NK-92 treated with Interleukin-12 subunit alpha and Interleukin-12 subunit beta, amount 100 ng/mL, for 24 hours (cell line): ENCODE data around the gene KCNQ5.

Source experiments
- DNase-seq: peaks from one replicate; lab custom pipeline; 2025; lab: John Stamatoyannopoulos, UW

Gene KCNQ5

GRCh38 chr6:72911463-72912155 is 289.7 kb downstream of the KCNQ5 start:
- DNase-seq, result no peak

- no peak for DNase-seq
Observed at GRCh38 chr6:72913797-72914196, 291.9 kb downstream of the KCNQ5 start.

- no peak for DNase-seq
Observed at GRCh38 chr6:72916298-72916697, 294.4 kb downstream of the KCNQ5 start.

- DNase-seq, result no peak
Observed at GRCh38 chr6:72916906-72917305, 295.0 kb downstream of the KCNQ5 start.

DNA sequence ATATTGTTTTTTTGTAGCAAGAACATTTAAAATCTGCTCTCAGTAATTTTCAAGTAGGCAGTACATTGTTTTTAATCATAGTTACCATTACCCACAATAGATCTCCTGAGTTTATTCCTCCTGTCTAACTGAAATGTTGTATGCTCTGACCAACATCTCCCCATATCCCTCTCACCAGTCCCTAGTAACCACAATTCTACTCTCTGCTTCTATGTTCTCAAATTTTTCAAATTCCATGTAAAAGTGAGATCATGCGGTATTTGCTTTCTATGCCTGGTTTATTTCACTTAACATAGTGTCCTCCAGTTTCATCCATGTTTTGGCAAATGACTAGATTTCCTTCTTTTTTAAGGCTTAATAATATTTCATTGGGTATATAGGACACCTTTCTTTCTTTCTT is 300.5 kb downstream of the KCNQ5 start:
- DNase-seq, result no peak

DNA sequence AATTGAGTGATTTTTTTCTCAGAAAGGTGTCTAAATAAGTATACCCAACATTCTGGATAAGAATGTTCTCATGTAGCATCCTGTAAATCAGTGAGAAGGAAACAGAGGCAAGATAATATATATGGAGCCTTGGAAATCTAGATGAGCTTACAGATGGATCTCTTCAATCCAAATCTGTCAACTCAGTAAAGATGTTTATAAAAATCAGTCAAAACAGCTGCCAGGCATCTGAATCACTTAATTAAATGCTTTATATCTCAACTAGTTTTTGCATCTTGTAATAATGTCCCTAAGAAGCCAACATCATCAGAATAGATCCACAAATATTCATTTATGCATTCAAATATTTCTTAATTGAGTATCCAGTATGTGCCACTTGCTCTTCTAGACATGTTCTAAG is 303.3 kb downstream of the KCNQ5 start:
- no peak for DNase-seq

DNA sequence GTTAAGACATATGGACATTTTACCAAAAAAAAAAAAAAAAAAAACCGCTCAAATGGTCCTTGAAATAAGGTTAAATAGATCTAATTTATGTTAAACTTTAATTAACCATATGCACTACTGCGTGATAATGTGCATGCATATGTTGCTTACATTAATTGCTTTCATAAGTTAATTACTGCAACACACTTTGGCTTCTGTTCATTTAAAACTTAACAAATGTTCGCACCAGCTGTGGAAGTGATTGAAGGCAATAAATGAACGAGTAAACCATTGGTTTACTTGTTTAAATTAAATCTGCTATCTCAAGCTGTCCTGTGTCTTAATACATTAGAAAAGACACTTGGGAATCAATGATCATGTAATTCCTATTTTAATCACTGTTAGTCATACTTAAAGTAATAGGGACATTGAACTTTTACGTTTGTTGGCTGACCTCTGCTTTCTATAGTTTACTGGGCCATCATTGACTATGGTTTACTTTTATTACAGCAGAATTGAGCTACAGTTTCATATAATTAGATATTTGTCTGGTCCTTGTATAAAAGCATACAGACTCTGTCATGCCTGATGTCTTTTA is 308.8 kb downstream of the KCNQ5 start:
- no peak for DNase-seq

DNA sequence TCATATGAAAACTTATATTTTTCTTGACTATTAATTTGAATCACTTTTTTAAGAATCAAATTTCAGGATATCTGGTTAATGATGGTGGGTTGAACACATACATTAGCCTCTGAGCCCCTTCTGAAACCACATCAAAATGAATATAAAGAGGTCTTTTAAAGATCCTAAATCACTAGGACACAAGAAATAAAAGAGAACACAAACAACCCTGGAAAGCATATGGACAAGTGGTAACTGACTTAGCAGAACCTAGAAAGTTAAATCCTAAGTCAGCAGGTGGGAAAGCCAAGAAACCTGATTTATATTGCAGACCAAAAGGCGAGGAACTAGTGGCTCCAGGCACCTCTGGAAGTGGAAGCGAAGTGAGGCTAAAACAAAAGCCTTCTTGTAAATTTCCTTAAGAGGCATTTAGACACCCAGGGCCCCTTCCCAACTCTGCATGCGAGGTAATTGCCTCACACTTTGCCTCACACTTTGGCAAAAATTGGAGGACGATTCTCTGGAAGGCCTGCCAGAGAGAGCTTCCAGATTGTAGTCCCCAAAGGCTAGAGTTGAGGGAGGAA is 309.5 kb downstream of the KCNQ5 start:
- DNase-seq, result no peak

DNA sequence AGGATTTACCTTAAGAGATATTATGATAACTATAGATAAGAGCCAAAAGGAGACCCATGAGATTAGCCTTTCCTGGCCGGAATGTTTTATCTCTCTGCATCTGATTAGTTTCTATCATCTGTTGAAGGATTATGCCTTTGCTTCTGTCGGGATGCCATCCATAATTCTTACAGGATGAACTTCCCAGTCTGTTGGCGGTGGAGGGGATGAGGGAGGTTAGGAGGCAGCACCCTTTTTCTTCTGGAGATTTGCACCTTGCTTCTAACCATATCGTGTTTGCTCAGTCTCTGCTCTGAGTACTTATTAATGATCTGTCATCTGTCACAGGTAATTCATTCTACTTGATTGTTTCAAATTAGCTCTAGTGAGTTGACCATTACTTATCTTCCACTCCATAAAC is 311.4 kb downstream of the KCNQ5 start:
- no peak for DNase-seq

- DNase-seq, result no peak
Observed at GRCh38 chr6:72936766-72937559, 315.1 kb downstream of the KCNQ5 start.

- no peak for DNase-seq
Observed at GRCh38 chr6:72938104-72938503, 316.2 kb downstream of the KCNQ5 start.

- DNase-seq, result no peak
Observed at GRCh38 chr6:72939004-72939403, 317.1 kb downstream of the KCNQ5 start.

DNA sequence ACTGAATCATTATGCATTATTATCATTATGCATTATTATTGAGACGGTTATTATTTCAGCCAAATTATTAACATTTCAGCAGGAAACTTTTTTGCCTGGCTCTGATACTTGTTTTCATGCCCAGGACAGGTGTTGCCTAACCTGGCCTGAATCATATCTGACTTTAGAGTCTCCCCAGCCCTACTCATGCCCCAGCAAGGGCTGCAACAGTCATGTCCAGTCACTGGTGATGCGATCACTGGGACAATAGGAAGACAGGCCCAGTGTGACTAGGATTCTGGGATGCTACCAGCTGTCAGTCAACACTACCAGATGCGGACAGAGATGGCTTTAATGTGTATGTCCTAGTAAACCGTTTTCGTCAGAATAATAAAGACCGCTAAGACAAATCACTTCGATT is 318.4 kb downstream of the KCNQ5 start:
- DNase-seq, result no peak

- DNase-seq, result no peak
Observed at GRCh38 chr6:72941263-72941662, 319.4 kb downstream of the KCNQ5 start.

GRCh38 chr6:72941751-72942150 is 319.9 kb downstream of the KCNQ5 start:
- no peak for DNase-seq

DNA sequence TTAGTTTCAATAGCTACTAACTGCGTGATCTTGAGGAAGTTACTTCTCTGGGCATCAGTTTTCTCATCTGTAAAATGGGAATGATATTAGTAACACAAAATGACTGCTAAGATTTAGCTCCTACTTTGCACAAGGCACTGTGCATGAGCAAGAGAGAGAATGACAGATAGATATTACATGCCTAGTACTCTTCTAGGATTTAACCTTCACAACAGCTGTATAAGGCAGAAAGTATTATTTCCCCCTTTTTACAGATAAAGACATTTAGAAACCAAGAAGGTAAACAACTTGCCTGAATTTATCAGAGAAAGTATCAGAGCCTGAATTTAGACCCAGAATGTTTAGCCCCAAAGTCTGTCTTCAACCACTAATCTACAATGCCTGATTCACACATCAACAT is 321.8 kb downstream of the KCNQ5 start:
- no peak for DNase-seq

- no peak for DNase-seq
Observed at GRCh38 chr6:72944660-72945059, 322.8 kb downstream of the KCNQ5 start.

- no peak for DNase-seq
Observed at GRCh38 chr6:72946774-72947173, 324.9 kb downstream of the KCNQ5 start.

GRCh38 chr6:72947534-72947933 is 325.7 kb downstream of the KCNQ5 start:
- DNase-seq, result no peak

GRCh38 chr6:72948153-72948552 is 326.3 kb downstream of the KCNQ5 start:
- no peak for DNase-seq

DNA sequence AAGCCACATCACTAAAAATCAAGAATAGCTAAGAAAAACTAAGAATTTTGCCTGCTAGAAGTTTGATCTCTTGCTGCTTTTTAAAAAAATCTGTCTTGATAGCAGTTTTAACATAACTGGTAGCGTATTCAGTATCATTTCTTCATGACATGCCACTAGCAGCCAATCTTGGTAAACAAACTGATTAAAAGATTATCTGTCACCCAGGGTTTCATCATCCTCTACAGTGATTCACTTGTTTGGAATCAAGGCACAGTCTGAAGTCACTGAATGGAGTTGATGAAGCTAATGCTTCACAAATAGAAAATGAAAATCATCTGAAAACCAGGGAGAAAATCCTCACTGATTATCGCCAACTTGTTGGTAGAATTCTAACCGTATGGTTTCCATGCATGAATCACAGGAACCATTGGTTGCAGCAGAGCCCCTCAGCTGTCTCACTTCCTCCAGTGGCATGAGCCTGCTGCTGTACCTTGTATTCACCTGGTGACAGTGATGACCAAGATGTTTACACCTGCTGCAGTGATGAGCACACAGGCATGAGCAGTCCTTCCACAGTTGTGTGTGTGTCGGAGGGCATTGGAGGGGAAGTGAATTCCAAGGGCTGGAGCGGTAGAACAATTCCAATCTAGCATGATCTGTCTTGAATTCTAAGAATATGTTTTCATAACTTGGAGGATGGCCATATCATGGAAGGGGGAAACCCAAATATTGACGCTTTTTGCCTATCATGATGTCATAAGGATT is 328.4 kb downstream of the KCNQ5 start:
- no peak for DNase-seq
